GM23338 (cell line): ENCODE data around the gene FMN2. TPM values are rescaled to one million over a fixed set of nuclear protein-coding genes. Genes with fewer than 3 reads are reported as not detected.

Experiments used
- ATAC-seq: fragments of 200-7000 bp; cut with Tn5 transposase; 3 replicates; pipeline ENCODE4 v1.9.1; 2020
- DNase-seq: peaks from one replicate; pipeline ENCODE4 v3.0.0-alpha.2; 2015; ENCODE audit warnings: low spot score
- H2AFZ ChIP-seq: fragments of 200-600 bp; sonication (generic); 2 replicates; pipeline ENCODE4 v1.8.0; 2016; ENCODE audit warnings: antibody characterized with exemption, mild to moderate bottlenecking, moderate library complexity
- H3F3A ChIP-seq: fragments of 200-600 bp; sonication (generic); replicated peaks from 2 replicates; pipeline ENCODE4 v1.8.0; 2017; ENCODE audit warnings: antibody characterized with exemption, mixed run types, low read depth
- H3K27ac ChIP-seq: fragments of 200-600 bp; sonication (generic); 2 replicates; pipeline ENCODE4 v1.6.1; 2016; ENCODE audit warnings: low read depth
- H3K27me3 ChIP-seq: fragments of 200-600 bp; sonication (generic); 2 replicates; pipeline ENCODE4 v1.8.0; 2016; ENCODE audit warnings: mild to moderate bottlenecking, mixed run types, moderate library complexity; ENCODE audit not compliant: insufficient read depth
- H3K36me3 ChIP-seq: fragments of 200-600 bp; sonication (generic); 2 replicates; pipeline ENCODE4 v1.8.0; 2016; ENCODE audit warnings: mild to moderate bottlenecking; ENCODE audit not compliant: insufficient read depth
- H3K4me1 ChIP-seq: fragments of 200-600 bp; sonication (generic); 2 replicates; pipeline ENCODE4 v1.8.0; 2016; ENCODE audit warnings: mild to moderate bottlenecking, moderate library complexity; ENCODE audit not compliant: insufficient read depth
- H3K4me2 ChIP-seq: fragments of 200-600 bp; sonication (generic); 2 replicates; pipeline ENCODE4 v1.7.1; 2017; ENCODE audit warnings: mixed run types
- H3K4me3 ChIP-seq: fragments of 200-600 bp; sonication (generic); 2 replicates; pipeline ENCODE4 v1.6.1; 2016; ENCODE audit warnings: mixed run types
- H3K79me2 ChIP-seq: fragments of 200-600 bp; sonication (generic); replicated peaks from 2 replicates; pipeline ENCODE4 v1.8.0; 2017; ENCODE audit warnings: mild to moderate bottlenecking; ENCODE audit not compliant: insufficient read depth
- H3K9me2 ChIP-seq: fragments of 200-600 bp; sonication (generic); 2 replicates; pipeline ENCODE4 v1.8.0; 2017; ENCODE audit not compliant: insufficient read depth
- H4K20me1 ChIP-seq: fragments of 200-600 bp; sonication (generic); replicated peaks from 2 replicates; pipeline ENCODE4 v1.8.0; 2017; ENCODE audit warnings: mild to moderate bottlenecking; ENCODE audit not compliant: insufficient read depth
- H3K27ac Mint-ChIP-seq: 2 replicates; pipeline ENCODE4 v1.8.0; 2020; ENCODE audit warnings: inconsistent platforms, mild to moderate bottlenecking, moderate library complexity, mixed read lengths
- H3K27me3 Mint-ChIP-seq: 3 replicates; pipeline ENCODE4 v1.8.0; 2022; ENCODE audit warnings: low read depth, mild to moderate bottlenecking, moderate library complexity, mixed read lengths, inconsistent platforms; ENCODE audit not compliant: insufficient read depth, poor library complexity
- H3K36me3 Mint-ChIP-seq: 3 replicates; pipeline ENCODE4 v1.8.0; 2021; ENCODE audit warnings: low read depth, mild to moderate bottlenecking, inconsistent platforms, moderate library complexity, mixed read lengths
- H3K4me1 Mint-ChIP-seq: 3 replicates; pipeline ENCODE4 v1.8.0; 2020; ENCODE audit warnings: mild to moderate bottlenecking, inconsistent platforms, mixed read lengths
- H3K4me3 Mint-ChIP-seq: 3 replicates; pipeline ENCODE4 v1.8.0; 2021; ENCODE audit warnings: moderate library complexity, mild to moderate bottlenecking, inconsistent platforms, mixed read lengths
- H3K9me3 Mint-ChIP-seq: 3 replicates; pipeline ENCODE4 v1.8.0; 2020; ENCODE audit warnings: moderate library complexity, mild to moderate bottlenecking, inconsistent platforms, mixed read lengths
- CREB1 ChIP-seq: fragments of 250-450 bp; sonication (Bioruptor Pico); IDR thresholded peaks from 2 replicates; pipeline ENCODE4 v1.5.0; 2020; ENCODE audit warnings: low read depth, mild to moderate bottlenecking, moderate library complexity
- CTCF ChIP-seq, 2 experiments: fragments of 200-600 bp in 1 of 2; sonication (generic) in 1 of 2; conservative IDR thresholded peaks; 2 replicates each; pipeline versions ENCODE4 v1.5.1 to v1.6.1; 2016 to 2017; ENCODE audit warnings: antibody characterized with exemption in 2 of 2, low read depth in 2 of 2, mild to moderate bottlenecking in 2 of 2, moderate library complexity in 1 of 2
- ETS1 ChIP-seq: IDR thresholded peaks from 2 replicates; pipeline ENCODE4 v1.6.1; 2016; ENCODE audit warnings: antibody characterized with exemption
- EZH2 ChIP-seq: fragments of 200-600 bp; sonication (generic); IDR thresholded peaks from one replicate; pipeline ENCODE4 v1.8.0; 2017; ENCODE audit warnings: antibody characterized with exemption, mild to moderate bottlenecking, low read depth; ENCODE audit not compliant: unreplicated experiment
- EZH2phosphoT487 ChIP-seq: fragments of 200-600 bp; sonication (generic); IDR thresholded peaks from one replicate; pipeline ENCODE4 v1.8.1; 2018; ENCODE audit warnings: antibody characterized with exemption; ENCODE audit not compliant: unreplicated experiment
- JUNB ChIP-seq: IDR thresholded peaks from one replicate; pipeline ENCODE4 v1.6.1; 2016; ENCODE audit warnings: antibody characterized with exemption; ENCODE audit not compliant: unreplicated experiment
- NANOG ChIP-seq: IDR thresholded peaks from 2 replicates; pipeline ENCODE4 v1.6.1; 2016; ENCODE audit warnings: antibody characterized with exemption, borderline replicate concordance
- POLR2AphosphoS5 ChIP-seq: IDR thresholded peaks from 2 replicates; pipeline ENCODE4 v1.6.1; 2016; ENCODE audit warnings: antibody characterized with exemption, low read depth
- REST ChIP-seq: IDR thresholded peaks from one replicate; pipeline ENCODE4 v1.6.1; 2018; ENCODE audit warnings: antibody characterized with exemption; ENCODE audit not compliant: unreplicated experiment
- STAT1 ChIP-seq: IDR thresholded peaks from one replicate; pipeline ENCODE4 v1.6.1; 2016; ENCODE audit warnings: antibody characterized with exemption; ENCODE audit not compliant: unreplicated experiment
- ZNF114 ChIP-seq: fragments of 250-450 bp; sonication (Bioruptor Pico); IDR thresholded peaks from 2 replicates; pipeline ENCODE4 v1.5.0; 2020; ENCODE audit warnings: mild to moderate bottlenecking, moderate library complexity
- ZNF331 ChIP-seq: fragments of 250-450 bp; sonication (Bioruptor Pico); IDR thresholded peaks from 2 replicates; pipeline ENCODE4 v1.5.0; 2020; ENCODE audit warnings: low read depth, mild to moderate bottlenecking, moderate library complexity
- polyA plus RNA-seq: library from polyadenylated mRNA; unstranded; fragments of >200 nt; fragmentation: Nextera tagmentation; extraction: Ambion mirVana; gene quantifications from 2 replicates; pipeline ENCODE4 v1.2.1, GENCODE V29; 2016
- total RNA-seq: library from RNA; depleted of rRNA; stranded (reverse); fragments of >200 nt; shearing (Covaris generic); gene quantifications from 2 replicates; pipeline ENCODE4 v1.2.3, GENCODE V29; 2014
- TF ChIP-seq, protein P1 (sequence below): fragments of 250-450 bp; sonication (Bioruptor Pico); IDR thresholded peaks from 2 replicates; pipeline ENCODE4 v1.5.0; 2020; ENCODE audit warnings: mild to moderate bottlenecking, moderate library complexity

FMN2 gene
- total and polyA plus RNA-seq, 2 experiments from 2014 or later: 1.5 to 2.5 TPM

DNA sequence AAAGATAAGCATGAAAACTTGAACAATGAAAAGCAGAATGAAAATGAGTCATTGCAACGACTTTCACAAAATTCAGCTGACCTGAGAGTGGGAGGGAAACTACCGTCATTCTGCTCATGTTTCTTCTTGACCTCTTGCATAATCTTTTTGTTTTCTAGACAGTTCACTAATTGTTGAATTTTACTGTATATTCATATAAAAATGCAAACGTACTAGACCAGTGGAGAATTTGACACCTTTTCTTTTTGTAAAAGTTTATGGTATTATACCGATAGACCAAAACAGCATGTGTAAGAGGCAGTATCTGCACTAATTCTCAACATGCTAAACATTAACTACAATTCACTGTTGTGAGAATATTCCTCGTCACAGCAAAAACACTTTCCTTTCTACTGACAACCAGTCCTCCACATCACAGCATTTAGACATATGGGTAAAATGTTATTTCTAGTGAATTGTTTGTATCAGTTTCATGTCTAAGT, 382.5 kb downstream of the FMN2 start:
- H3K9me2 ChIP-seq: no peaks in the 10 kb centered on the region
- no peaks in the 10 kb centered on the region for H3K4me1 ChIP-seq
- Mint-ChIP-seq H3K4me1 (peaks cover 3% of the 10 kb centered on the region; the same call in 2 of the 3 replicates), H3K4me3 (no peak overlapping the region), H3K27me3 (peaks cover 3% of the 10 kb centered on the region), H3K27ac (no peak overlapping the region), H3K9me3 (no peaks in the 10 kb centered on the region), H3K36me3 (no peaks in the 10 kb centered on the region)
- no peak overlapping the region for H3K27ac ChIP-seq
- H3K4me3 ChIP-seq: no peak overlapping the region
- H3K36me3 ChIP-seq: no peaks in the 10 kb centered on the region
- no peaks in the 10 kb centered on the region for H3K27me3 ChIP-seq
- H3F3A ChIP-seq: no peaks in the 10 kb centered on the region
- DNase-seq (no peak), ATAC-seq (no peak)
- no peak overlapping the region for H3K4me2 ChIP-seq
- H2AFZ ChIP-seq: no peak overlapping the region
- no peaks in the 10 kb centered on the region for H4K20me1 ChIP-seq
- no peak for TF ChIP-seq EZH2
- TF ChIP-seq NANOG: no peak
- TF ChIP-seq ZNF331: no peak
- TF ChIP-seq POLR2AphosphoS5: no peak
- TF ChIP-seq ETS1: no peak
- TF ChIP-seq ZNF114 (CRISPR knock-in tag): no peak
- no peak for TF ChIP-seq STAT1
- no peak for TF ChIP-seq REST
- TF ChIP-seq, protein P1, sequence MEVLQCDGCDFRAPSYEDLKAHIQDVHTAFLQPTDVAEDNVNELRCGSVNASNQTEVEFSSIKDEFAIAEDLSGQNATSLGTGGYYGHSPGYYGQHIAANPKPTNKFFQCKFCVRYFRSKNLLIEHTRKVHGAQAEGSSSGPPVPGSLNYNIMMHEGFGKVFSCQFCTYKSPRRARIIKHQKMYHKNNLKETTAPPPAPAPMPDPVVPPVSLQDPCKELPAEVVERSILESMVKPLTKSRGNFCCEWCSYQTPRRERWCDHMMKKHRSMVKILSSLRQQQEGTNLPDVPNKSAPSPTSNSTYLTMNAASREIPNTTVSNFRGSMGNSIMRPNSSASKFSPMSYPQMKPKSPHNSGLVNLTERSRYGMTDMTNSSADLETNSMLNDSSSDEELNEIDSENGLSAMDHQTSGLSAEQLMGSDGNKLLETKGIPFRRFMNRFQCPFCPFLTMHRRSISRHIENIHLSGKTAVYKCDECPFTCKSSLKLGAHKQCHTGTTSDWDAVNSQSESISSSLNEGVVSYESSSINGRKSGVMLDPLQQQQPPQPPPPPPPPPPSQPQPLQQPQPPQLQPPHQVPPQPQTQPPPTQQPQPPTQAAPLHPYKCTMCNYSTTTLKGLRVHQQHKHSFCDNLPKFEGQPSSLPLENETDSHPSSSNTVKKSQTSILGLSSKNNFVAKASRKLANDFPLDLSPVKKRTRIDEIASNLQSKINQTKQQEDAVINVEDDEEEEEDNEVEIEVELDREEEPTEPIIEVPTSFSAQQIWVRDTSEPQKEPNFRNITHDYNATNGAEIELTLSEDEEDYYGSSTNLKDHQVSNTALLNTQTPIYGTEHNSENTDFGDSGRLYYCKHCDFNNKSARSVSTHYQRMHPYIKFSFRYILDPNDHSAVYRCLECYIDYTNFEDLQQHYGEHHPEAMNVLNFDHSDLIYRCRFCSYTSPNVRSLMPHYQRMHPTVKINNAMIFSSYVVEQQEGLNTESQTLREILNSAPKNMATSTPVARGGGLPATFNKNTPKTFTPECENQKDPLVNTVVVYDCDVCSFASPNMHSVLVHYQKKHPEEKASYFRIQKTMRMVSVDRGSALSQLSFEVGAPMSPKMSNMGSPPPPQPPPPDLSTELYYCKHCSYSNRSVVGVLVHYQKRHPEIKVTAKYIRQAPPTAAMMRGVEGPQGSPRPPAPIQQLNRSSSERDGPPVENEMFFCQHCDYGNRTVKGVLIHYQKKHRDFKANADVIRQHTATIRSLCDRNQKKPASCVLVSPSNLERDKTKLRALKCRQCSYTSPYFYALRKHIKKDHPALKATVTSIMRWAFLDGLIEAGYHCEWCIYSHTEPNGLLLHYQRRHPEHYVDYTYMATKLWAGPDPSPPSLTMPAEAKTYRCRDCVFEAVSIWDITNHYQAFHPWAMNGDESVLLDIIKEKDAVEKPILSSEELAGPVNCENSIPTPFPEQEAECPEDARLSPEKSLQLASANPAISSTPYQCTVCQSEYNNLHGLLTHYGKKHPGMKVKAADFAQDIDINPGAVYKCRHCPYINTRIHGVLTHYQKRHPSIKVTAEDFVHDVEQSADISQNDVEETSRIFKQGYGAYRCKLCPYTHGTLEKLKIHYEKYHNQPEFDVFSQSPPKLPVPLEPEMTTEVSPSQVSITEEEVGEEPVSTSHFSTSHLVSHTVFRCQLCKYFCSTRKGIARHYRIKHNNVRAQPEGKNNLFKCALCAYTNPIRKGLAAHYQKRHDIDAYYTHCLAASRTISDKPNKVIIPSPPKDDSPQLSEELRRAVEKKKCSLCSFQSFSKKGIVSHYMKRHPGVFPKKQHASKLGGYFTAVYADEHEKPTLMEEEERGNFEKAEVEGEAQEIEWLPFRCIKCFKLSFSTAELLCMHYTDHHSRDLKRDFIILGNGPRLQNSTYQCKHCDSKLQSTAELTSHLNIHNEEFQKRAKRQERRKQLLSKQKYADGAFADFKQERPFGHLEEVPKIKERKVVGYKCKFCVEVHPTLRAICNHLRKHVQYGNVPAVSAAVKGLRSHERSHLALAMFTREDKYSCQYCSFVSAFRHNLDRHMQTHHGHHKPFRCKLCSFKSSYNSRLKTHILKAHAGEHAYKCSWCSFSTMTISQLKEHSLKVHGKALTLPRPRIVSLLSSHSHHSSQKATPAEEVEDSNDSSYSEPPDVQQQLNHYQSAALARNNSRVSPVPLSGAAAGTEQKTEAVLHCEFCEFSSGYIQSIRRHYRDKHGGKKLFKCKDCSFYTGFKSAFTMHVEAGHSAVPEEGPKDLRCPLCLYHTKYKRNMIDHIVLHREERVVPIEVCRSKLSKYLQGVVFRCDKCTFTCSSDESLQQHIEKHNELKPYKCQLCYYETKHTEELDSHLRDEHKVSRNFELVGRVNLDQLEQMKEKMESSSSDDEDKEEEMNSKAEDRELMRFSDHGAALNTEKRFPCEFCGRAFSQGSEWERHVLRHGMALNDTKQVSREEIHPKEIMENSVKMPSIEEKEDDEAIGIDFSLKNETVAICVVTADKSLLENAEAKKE (CRISPR knock-in tag): no peak
- TF ChIP-seq EZH2phosphoT487: no peak
- TF ChIP-seq JUNB: no peak
- no peak for TF ChIP-seq CREB1 (CRISPR knock-in tag)
- TF ChIP-seq CTCF (conservative IDR thresholded peaks at IDR 0.05; ENCODE audit: low read depth in 2 of 2): no peak
- H3K79me2 ChIP-seq: no peaks in the 10 kb centered on the region
